A549 (cell line): ENCODE data around the gene SLC35B2. TPM values are rescaled to one million over a fixed set of nuclear protein-coding genes. Genes with fewer than 3 reads are reported as not detected.

ENCODE experiments used
- ATAC-seq, 2 experiments: fragments of 200-7000 bp in 1 of 2; fragments of >200 bp in 1 of 2; cut with Nextera tagmentation in 1 of 2; cut with Tn5 transposase in 1 of 2; 3 replicates each; pipeline versions ENCODE4 v1.8.0 to v1.9.1; 2018 to 2020; ENCODE audit warnings: mild to moderate bottlenecking in 1 of 2, moderate library complexity in 1 of 2
- CTCF ChIA-PET: fragments of 300-600 bp; sonication (Branson Sonifier 250); formaldehyde crosslinking; extraction: SDS; loops from one replicate; lab custom pipeline; 2021; ENCODE audit warnings: antibody characterized with exemption, inconsistent platforms; lab: Yijun Ruan, JAX
- POLR2A ChIA-PET: fragments of 350-600 bp; formaldehyde crosslinking; extraction: SDS; loops from one replicate; lab custom pipeline; 2021; ENCODE audit warnings: antibody characterized with exemption, inconsistent platforms; lab: Yijun Ruan, JAX
- DNase-seq, 2 experiments: peaks; one replicate each; pipeline versions ENCODE4 v3.0.0 to v3.0.0-alpha.2; 2011 to 2016; ENCODE audit warnings: low read depth in 1 of 2, low spot score in 1 of 2
- FAIRE-seq: peaks from 2 replicates; lab custom pipeline; 2011; peaks lifted over from hg19 to GRCh38; lab: Jason Lieb, UNC
- H3K27ac ChIP-seq, 2 experiments: fragments of >200 bp; sonication (Bioruptor Twin); formaldehyde crosslinking; 3 replicates each; pipeline ENCODE4 v1.5.1; 2016 to 2017
- H3K4me1 ChIP-seq: fragments of >200 bp; sonication (Bioruptor Twin); formaldehyde crosslinking; 3 replicates; pipeline ENCODE4 v1.6.1; 2016
- H3K4me2 ChIP-seq: fragments of >200 bp; sonication (Bioruptor Twin); formaldehyde crosslinking; 3 replicates; pipeline ENCODE4 v1.6.1; 2016
- H3K4me3 ChIP-seq: fragments of >200 bp; sonication (Bioruptor Twin); formaldehyde crosslinking; 3 replicates; pipeline ENCODE4 v1.5.1; 2016
- H3K9me3 ChIP-seq: fragments of >200 bp; sonication (Bioruptor Twin); formaldehyde crosslinking; 3 replicates; pipeline ENCODE4 v1.6.1; 2016
- BHLHE40 ChIP-seq: IDR thresholded peaks from 2 replicates; pipeline ENCODE4 v1.6.1; 2012; ENCODE audit warnings: low read depth, low read length, inconsistent platforms
- CBX2 ChIP-seq: fragments of 200-600 bp; sonication (generic); IDR thresholded peaks from 2 replicates; pipeline ENCODE4 v1.6.1; 2016; ENCODE audit warnings: low read depth, mild to moderate bottlenecking, borderline replicate concordance
- CEBPB ChIP-seq, 2 experiments: fragments of >200 bp in 1 of 2; sonication (Bioruptor Twin) in 1 of 2; formaldehyde crosslinking in 1 of 2; IDR thresholded peaks; 2 replicates each; pipeline ENCODE4 v1.6.1; 2012 to 2016
- CHD2 ChIP-seq: fragments of 150-350 bp; IDR thresholded peaks from 2 replicates; pipeline ENCODE4 v1.6.1; 2014; ENCODE audit warnings: low read length; ENCODE audit not compliant: partially characterized antibody
- CHD4 ChIP-seq: fragments of 200-600 bp; sonication (generic); IDR thresholded peaks from 2 replicates; pipeline ENCODE4 v1.6.1; 2016; ENCODE audit warnings: antibody characterized with exemption, mild to moderate bottlenecking, borderline replicate concordance
- EHF ChIP-seq: fragments of 250-450 bp; sonication (Bioruptor Pico); IDR thresholded peaks from 2 replicates; pipeline ENCODE4 v1.5.0; 2020; ENCODE audit warnings: mild to moderate bottlenecking
- EP300 ChIP-seq, 2 experiments: fragments of >200 bp; sonication (Bioruptor Twin); formaldehyde crosslinking; IDR thresholded peaks; 2 replicates in 1 of 2; 3 replicates in 1 of 2; pipeline ENCODE4 v1.6.1; 2016 to 2017
- ESRRA ChIP-seq: fragments of 150-350 bp; IDR thresholded peaks from 2 replicates; pipeline ENCODE4 v1.6.1; 2014; ENCODE audit warnings: mild to moderate bottlenecking, low read length, borderline replicate concordance
- FOSB ChIP-seq: fragments of 250-450 bp; sonication (Bioruptor Pico); IDR thresholded peaks from 2 replicates; pipeline ENCODE4 v1.5.0; 2020; ENCODE audit warnings: mild to moderate bottlenecking, moderate library complexity
- FOXS1 ChIP-seq: fragments of 250-450 bp; sonication (Bioruptor Pico); IDR thresholded peaks from 2 replicates; pipeline ENCODE4 v1.5.0; 2020; ENCODE audit warnings: mild to moderate bottlenecking, moderate library complexity
- HDAC2 ChIP-seq: fragments of 200-600 bp; sonication (generic); IDR thresholded peaks from 2 replicates; pipeline ENCODE4 v1.6.1; 2016
- HEYL ChIP-seq: fragments of 250-450 bp; sonication (Bioruptor Pico); IDR thresholded peaks from 2 replicates; pipeline ENCODE4 v1.8.0; 2021; ENCODE audit warnings: mild to moderate bottlenecking, moderate library complexity
- HOXA7 ChIP-seq: fragments of 250-450 bp; sonication (Bioruptor Pico); IDR thresholded peaks from 2 replicates; pipeline ENCODE4 v1.5.0; 2020; ENCODE audit warnings: mild to moderate bottlenecking, moderate library complexity
- JUN ChIP-seq, 2 experiments: fragments of >200 bp; sonication (Bioruptor Twin); formaldehyde crosslinking; IDR thresholded peaks; 2 replicates in 1 of 2; 3 replicates in 1 of 2; pipeline ENCODE4 v1.6.1; 2016 to 2017
- JUNB ChIP-seq: fragments of >200 bp; sonication (Bioruptor Twin); formaldehyde crosslinking; IDR thresholded peaks from 2 replicates; pipeline ENCODE4 v1.6.1; 2016
- KDM5A ChIP-seq: fragments of 200-600 bp; sonication (generic); IDR thresholded peaks from 2 replicates; pipeline ENCODE4 v1.6.1; 2016; ENCODE audit warnings: antibody characterized with exemption, mild to moderate bottlenecking
- MAX ChIP-seq: IDR thresholded peaks from 2 replicates; pipeline ENCODE4 v1.6.1; 2012
- MYC ChIP-seq: IDR thresholded peaks from 2 replicates; pipeline ENCODE4 v1.6.1; 2012; ENCODE audit warnings: mild to moderate bottlenecking, inconsistent platforms, low read length, improper control_type of control experiment, borderline replicate concordance
- NFE2L2 ChIP-seq: fragments of 150-350 bp; conservative IDR thresholded peaks from 2 replicates; pipeline ENCODE4 v1.6.1; 2014; ENCODE audit warnings: low read length
- NPAS2 ChIP-seq: fragments of 250-450 bp; sonication (Bioruptor Pico); IDR thresholded peaks from 2 replicates; pipeline ENCODE4 v1.8.0; 2022; ENCODE audit warnings: mild to moderate bottlenecking, moderate library complexity, borderline replicate concordance
- NR3C1 ChIP-seq: fragments of >200 bp; sonication (Bioruptor Twin); formaldehyde crosslinking; IDR thresholded peaks from 3 replicates; pipeline ENCODE4 v1.6.1; 2017
- PHF8 ChIP-seq: fragments of 200-600 bp; sonication (generic); IDR thresholded peaks from 2 replicates; pipeline ENCODE4 v1.6.1; 2016; ENCODE audit warnings: low read depth, mild to moderate bottlenecking, antibody characterized with exemption, moderate library complexity, borderline replicate concordance
- POLR2A ChIP-seq: IDR thresholded peaks from 2 replicates; pipeline ENCODE4 v1.6.1; 2012; ENCODE audit warnings: mild to moderate bottlenecking, low read length
- POLR2AphosphoS2 ChIP-seq: conservative IDR thresholded peaks from 2 replicates; pipeline ENCODE4 v1.6.1; 2012; ENCODE audit warnings: low read length, improper control_type of control experiment, inconsistent platforms
- RARB ChIP-seq: fragments of 250-450 bp; sonication (Bioruptor Pico); IDR thresholded peaks from 2 replicates; pipeline ENCODE4 v1.8.0; 2021; ENCODE audit warnings: mild to moderate bottlenecking, moderate library complexity
- RCOR1 ChIP-seq: fragments of 150-350 bp; IDR thresholded peaks from 2 replicates; pipeline ENCODE4 v1.6.1; 2014; ENCODE audit warnings: antibody characterized with exemption, low read length, low read depth
- REST ChIP-seq: fragments of 200-600 bp; sonication (generic); IDR thresholded peaks from 2 replicates; pipeline ENCODE4 v1.6.1; 2016; ENCODE audit warnings: antibody characterized with exemption, mild to moderate bottlenecking, moderate library complexity
- RNF2 ChIP-seq: fragments of 200-600 bp; sonication (generic); IDR thresholded peaks from 2 replicates; pipeline ENCODE4 v1.6.1; 2016; ENCODE audit warnings: low read depth, mild to moderate bottlenecking, antibody characterized with exemption, moderate library complexity, borderline replicate concordance
- SMC3 ChIP-seq: fragments of >200 bp; sonication (Bioruptor Twin); formaldehyde crosslinking; IDR thresholded peaks from 3 replicates; pipeline ENCODE4 v1.6.1; 2018; ENCODE audit warnings: inconsistent platforms
- SREBF2 ChIP-seq: fragments of 450-650 bp; IDR thresholded peaks from 2 replicates; pipeline ENCODE4 v1.6.1; 2014; ENCODE audit warnings: mild to moderate bottlenecking, moderate library complexity
- TFCP2L1 ChIP-seq: fragments of 250-450 bp; sonication (Bioruptor Pico); IDR thresholded peaks from 2 replicates; pipeline ENCODE4 v1.5.0; 2021; ENCODE audit warnings: mild to moderate bottlenecking
- TP53 ChIP-seq: fragments of 250-450 bp; sonication (Bioruptor Pico); IDR thresholded peaks from 2 replicates; pipeline ENCODE4 v1.5.0; 2021; ENCODE audit warnings: mild to moderate bottlenecking, moderate library complexity
- WGBS: methylation state at CpG from one replicate; pipeline ENCODE4 v1.1.6; 2017; ENCODE audit errors: missing lambda C conversion rate; 5-methylcytosine and 5-hydroxymethylcytosine counted together
- polyA plus RNA-seq, 4 experiments: library from polyadenylated mRNA; depleted of rRNA in 3 of 4; stranded (reverse); fragments of >200 nt; fragmentation: RNase III in 1 of 4; extraction: RNeasy Plus Mini Kit Qiagen cat#74134 plus additional on column Dnase treatment in 1 of 4; gene quantifications; 2 replicates in 3 of 4; 3 replicates in 1 of 4; pipeline ENCODE4 v1.2.3, GENCODE V29; 2011 to 2017
- TF ChIP-seq, protein P1 (sequence below): fragments of 450-650 bp; IDR thresholded peaks from 2 replicates; pipeline ENCODE4 v1.6.1; 2014; ENCODE audit warnings: antibody characterized with exemption
- TF ChIP-seq, protein P2 (sequence below): IDR thresholded peaks from 2 replicates; pipeline ENCODE4 v1.6.1; 2012; ENCODE audit warnings: low read depth, borderline replicate concordance

The SLC35B2 gene
- polyA plus RNA-seq, 2 of the 4 experiments (the other 2 are of a cell fraction): 44.5 to 45.6 TPM

- peak; percentile 79; the same call in 1 of the 2 replicates for TF ChIP-seq MYC
- TF ChIP-seq SREBF2: no peak
- peak; percentile 56; the same call in 1 of the 2 replicates for TF ChIP-seq RARB (CRISPR knock-in tag)
These were observed 9.7 kb downstream of the SLC35B2 start (continued) for GRCh38 chr6:44247338-44248302.

- peak; percentile 68 to 77 for ATAC-seq
- no peak for FAIRE-seq
- Histone ChIP-seq H3K4me3 (peak within 1 kb of the TSS; percentile 90), H3K4me1 (peaks cover 38% of the 10 kb centered on the region), H3K4me2 (peak within 1 kb of the TSS; percentile 99), H3K9me3 (no peaks in the 10 kb centered on the region), H3K27ac (peak within 1 kb of the TSS; percentile 95 to 99)
- ChIA-PET CTCF (interaction anchor here (1.3 to 7.8 kb wide), 7 partner anchors 9 to 74 kb away, joined by 4 to 56 read pairs (median 11); partner anchors contain the start of gene SLC35B2), POLR2A (interaction anchor here (0.5 to 3.2 kb wide), 18 partner anchors 8 to 617 kb away, joined by 3 to 38 read pairs (median 5); partner anchors contain the start of genes CDC5L, MRPL14, SLC29A1 and SLC35B2)
- 2% methylated on average over 22 of the region's 34 CpGs for WGBS
- peak; percentile 72 to 99 for DNase-seq
- TF ChIP-seq POLR2A (peak; percentile 94), BHLHE40 (no peak), ESRRA (no peak), CHD4 (no peak), TP53 (CRISPR knock-in tag) (no peak), HOXA7 (peak; percentile 43; the same call in 1 of the 2 replicates), FOXS1 (CRISPR knock-in tag) (no peak), CEBPB (IDR thresholded peaks at IDR 0.05) (peak in 1 of 2 experiments; percentile 30; a peak in 1 of 4 replicates), RNF2 (no peak), SREBF2 (no peak), HEYL (CRISPR knock-in tag) (no peak), POLR2AphosphoS2 (no peak), TFCP2L1 (CRISPR knock-in tag) (no peak), SMC3 (no peak), EHF (CRISPR knock-in tag) (no peak), JUNB (no peak), CBX2 (no peak), EP300 (IDR thresholded peaks at IDR 0.05) (no peak), REST (peak; percentile 7; the same call in 1 of the 2 replicates), NR3C1 (no peak), JUN (IDR thresholded peaks at IDR 0.05) (peak; percentile 90 to 97), PHF8 (peak; percentile 95), RCOR1 (no peak), NFE2L2 (no peak; the same call in 1 of the 2 replicates), CHD2 (peak; percentile 82), KDM5A (no peak), MAX (peak; percentile 76), FOSB (CRISPR knock-in tag) (no peak), HDAC2 (no peak), NPAS2 (CRISPR knock-in tag) (no peak)
- TF ChIP-seq, protein P1, sequence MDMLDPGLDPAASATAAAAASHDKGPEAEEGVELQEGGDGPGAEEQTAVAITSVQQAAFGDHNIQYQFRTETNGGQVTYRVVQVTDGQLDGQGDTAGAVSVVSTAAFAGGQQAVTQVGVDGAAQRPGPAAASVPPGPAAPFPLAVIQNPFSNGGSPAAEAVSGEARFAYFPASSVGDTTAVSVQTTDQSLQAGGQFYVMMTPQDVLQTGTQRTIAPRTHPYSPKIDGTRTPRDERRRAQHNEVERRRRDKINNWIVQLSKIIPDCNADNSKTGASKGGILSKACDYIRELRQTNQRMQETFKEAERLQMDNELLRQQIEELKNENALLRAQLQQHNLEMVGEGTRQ: no peak
- TF ChIP-seq, protein P2, sequence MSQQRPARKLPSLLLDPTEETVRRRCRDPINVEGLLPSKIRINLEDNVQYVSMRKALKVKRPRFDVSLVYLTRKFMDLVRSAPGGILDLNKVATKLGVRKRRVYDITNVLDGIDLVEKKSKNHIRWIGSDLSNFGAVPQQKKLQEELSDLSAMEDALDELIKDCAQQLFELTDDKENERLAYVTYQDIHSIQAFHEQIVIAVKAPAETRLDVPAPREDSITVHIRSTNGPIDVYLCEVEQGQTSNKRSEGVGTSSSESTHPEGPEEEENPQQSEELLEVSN: peak; percentile 13; the same call in 1 of the 2 replicates
These were observed 10.5 kb downstream of the SLC35B2 start, which contains the start of gene HSP90AB1 for GRCh38 chr6:44246663-44247337. Gene HSP90AB1, plus strand, starts transcription at chr6:44247101. Its CDS starts 1,529 bp downstream, at chr6:44248630.
